GM19397 (cell line): ENCODE data around the gene TUBGCP3.

Experiments
- ATAC-seq: cut with Tn5 transposase; IDR thresholded peaks from one replicate; pipeline ENCODE4 v1.9.1; 2021; ENCODE audit warnings: mild to moderate bottlenecking, moderate library complexity; ENCODE audit not compliant: unreplicated experiment

Gene TUBGCP3

DNA sequence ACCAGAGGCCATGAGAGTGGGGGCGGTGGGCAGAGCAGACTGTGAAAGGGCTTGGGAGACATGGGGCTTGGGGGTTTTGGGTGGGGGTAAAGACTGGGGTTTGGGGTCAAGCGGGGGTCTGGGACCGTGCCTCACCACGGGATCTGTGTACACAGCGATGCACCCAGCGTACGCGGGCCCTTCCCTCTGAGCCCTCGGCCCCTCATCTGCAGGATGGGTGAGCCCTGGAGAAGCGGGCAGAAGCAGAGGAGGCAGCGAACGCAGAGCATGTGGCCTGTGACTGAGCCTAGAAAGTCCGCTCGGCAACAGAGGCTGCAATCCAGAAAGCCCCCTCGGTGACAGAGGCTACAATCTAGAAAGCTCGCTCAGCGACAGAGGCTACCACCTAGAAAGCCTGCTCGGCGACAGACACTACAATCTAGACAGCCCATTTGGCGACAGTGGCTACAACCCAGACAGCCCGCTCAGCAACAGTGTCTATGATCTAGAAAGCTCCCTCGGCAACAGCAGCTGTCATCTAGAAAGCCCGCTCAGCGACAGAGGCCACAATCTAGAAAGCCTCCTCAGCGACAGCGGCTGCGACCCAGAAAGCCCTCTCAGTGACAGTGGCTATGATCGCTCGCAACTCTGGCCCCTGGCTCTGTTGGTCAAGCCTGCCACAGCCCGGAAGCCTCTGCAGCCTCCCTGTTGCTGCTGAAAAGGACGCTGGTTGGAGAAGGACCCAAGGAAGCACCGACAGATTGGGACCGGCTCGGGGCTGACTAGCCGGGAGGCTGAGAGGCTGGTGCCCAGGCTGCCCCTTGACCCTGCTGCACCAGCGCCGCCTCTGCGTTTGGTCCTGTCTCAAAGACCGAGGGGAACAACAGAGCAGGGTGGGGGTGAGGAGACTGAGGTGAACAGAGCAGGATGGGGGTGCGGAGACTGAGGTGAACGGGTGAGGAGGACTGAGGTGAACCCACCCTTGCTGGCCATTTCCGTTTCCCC lies 143.2 kb downstream of the TUBGCP3 start:
- no peak for ATAC-seq

- no peak for ATAC-seq
Observed at GRCh38 chr13:112443995-112444311, 144.0 kb downstream of the TUBGCP3 start.

DNA sequence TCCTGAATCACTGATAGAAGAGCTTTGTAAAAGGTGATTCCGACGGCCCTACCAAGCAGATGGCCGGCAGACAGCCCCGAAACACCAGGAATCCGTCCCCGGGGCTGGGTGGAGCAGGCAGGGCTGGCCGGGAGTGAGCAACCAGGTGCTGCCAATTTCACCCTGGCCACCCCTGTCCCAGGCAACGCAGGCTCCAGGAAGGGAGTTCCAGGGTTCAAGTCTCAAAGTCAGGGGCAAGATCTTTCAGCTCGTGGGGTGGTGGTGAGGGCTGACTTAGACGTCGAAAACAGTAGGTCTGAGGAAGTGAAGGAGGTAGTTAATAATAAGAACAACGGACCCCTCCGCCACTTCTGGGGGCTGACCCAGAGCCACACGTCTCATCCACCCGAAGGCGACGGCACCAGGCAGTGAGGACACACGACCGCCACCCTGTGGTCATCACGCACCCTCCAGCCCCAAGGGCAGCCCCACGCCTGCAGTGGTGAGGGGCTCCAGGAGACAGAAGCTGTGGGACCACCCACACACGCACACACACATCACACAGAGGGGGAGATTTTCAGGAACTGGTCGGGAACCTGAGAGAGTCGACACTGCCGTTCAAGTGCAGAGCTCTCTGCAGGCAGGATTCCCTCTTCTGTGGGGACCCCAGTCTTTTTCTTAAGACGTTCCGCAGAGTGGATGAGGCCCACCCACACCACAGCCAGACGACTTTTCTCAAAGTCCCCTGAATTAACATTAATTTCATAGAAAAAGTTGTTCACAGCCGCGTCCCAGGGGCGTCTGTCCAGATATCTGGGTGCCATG lies 144.6 kb downstream of the TUBGCP3 start:
- no peak for ATAC-seq

DNA sequence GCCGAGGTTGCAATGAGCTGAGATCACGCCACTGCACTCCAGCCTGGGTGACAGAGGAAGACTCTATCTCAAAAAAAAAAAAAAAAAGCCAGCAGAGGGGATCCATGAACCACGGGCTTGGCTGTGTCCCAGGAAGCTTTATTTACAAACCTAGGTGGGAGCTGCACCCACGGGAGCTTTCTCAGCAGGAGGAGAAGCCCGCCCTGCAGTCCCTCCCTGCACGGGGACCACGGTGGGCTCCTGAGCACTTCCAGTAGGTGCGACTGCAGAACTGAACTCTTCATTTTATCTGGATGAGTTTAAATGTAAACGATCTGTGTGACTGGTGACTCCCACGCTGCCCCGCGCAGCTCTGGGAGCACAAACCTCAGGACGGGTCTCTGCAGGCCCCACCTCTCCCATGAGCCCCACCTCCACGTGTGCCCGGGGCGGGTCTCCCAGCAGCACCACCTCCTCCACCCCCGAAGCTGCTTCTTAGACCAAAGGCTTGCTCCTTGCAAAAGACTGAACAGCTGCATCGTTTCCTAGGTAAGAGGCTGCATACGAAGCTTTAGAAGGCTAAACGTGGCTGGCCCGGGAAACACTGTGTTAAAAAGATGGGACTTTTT lies 145.4 kb downstream of the TUBGCP3 start:
- no peak for ATAC-seq

- ATAC-seq, result no peak
Observed at GRCh38 chr13:112441779-112442310, 146.1 kb downstream of the TUBGCP3 start.

DNA sequence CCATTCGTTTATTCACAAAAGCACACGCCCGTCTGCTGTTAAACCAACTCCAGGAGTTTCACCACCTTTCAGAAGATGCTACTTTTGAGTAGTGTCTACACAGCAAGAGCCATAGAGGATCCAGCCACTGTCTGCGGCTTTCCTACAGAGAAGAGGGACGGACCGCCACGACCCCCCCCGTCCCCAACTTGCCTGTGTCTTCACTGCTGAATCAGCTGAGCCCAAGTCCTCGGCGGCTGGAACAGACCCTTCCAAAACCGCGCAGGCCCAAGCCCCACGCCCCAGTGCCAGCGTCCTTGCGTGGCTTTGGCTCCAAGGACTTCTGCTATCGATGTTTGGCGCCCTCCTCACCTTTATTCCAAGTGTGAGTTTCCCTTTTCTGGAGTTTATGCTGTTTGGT lies 146.7 kb downstream of the TUBGCP3 start:
- no peak for ATAC-seq

GRCh38 chr13:112438515-112438914 lies 149.4 kb downstream of the TUBGCP3 start:
- ATAC-seq, result no peak

DNA sequence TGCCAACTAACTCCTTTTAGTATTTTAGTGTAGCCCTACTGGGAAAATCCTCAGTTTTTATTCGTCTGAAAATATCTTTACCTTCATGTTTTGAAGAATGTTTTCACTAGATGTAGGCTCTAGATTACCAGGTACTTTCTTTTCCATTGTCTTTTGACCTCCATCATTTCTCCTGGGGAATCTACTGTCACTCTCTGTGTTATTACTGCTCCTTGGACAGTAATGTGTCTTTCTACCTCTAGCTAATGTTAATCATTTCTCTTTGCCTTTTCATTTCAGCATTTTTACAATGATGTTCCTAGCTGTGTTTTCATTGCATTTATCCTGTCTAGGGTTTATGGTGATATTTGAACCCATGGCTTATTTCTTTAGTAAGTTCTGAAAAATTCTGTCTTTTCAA lies 149.9 kb downstream of the TUBGCP3 start:
- no peak for ATAC-seq

DNA sequence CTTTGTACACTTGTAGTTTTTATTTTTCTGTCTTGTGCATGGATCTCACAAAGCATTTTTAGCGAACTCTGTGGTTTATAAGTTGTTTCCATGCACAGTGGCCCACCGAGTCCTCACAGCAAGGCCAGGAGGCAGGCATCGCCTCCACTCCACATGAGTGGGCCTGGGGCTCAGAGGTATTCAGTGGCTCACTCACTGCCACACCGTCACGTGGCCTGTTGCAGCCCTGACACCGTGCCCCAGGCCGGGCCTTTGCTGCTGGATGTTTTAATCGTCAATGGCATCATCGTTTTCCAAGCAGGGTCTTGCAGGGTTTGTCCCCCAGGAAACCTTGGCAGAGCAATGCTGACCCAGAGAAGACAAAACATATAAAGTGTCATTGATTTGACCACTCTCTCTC lies 152.0 kb downstream of the TUBGCP3 start:
- ATAC-seq, result no peak
